GOT3 (cell line): ENCODE measurements around the gene CR1L.
"Not testable (repeated sequence)": the region's sequence is repeated elsewhere in the genome, so short reads cannot be mapped to it uniquely, and the experiment has no call there.

ENCODE experiments used
- DNase-seq: peaks from one replicate; lab custom pipeline; 2025; ENCODE audit warnings: mixed read lengths; lab: John Stamatoyannopoulos, UW

Gene CR1L

DNA sequence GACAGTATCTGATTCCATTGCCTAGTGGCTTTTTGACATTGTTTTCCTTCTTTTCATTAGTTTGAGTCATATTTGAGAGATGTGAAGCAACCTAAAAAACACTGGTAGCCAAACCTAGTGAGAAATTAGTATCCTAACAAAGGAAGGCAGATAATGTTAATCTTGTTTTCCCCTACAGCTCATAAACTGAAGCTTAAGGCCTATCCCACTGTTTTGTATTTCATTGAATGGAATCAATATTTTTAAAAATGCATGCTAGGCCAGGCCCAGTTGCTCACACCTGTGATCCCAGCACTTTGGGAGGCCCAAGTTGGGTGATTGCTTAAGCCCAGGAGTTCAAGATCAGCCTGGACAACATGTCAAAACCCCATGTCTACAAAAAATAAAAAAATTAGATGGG lies 1.2 kb downstream of the CR1L start:
- DNase-seq = no peak

DNA sequence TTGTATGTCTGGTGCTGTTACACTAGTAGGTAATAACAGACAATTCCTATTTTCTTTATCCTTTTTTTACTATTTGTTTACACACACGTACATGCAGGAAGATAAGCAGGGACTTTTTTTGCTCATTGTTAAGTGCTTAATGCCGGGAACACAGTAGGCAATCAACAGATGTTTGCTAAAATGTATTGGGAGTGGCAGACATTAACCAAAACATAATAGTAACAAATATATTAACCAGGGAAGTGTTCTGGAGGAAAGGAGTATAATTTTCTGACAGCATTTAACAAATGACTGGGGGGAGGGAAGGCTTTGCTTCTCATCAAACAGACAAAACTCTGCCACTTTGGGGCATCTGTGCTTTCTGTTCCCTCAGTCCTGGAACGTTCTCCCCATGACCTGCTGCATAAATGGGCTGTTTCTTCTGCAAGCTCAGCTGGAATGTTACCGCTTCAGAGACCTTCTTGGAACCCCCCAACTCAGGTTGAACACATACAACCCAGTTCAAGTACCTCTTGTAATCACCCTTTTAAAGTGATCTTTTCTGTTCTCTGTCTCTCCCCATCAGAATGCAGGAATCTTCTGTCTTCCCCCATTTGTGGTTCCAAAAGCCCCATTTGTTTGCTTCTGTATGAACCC lies 2.1 kb downstream of the CR1L start:
- DNase-seq = no peak

DNA sequence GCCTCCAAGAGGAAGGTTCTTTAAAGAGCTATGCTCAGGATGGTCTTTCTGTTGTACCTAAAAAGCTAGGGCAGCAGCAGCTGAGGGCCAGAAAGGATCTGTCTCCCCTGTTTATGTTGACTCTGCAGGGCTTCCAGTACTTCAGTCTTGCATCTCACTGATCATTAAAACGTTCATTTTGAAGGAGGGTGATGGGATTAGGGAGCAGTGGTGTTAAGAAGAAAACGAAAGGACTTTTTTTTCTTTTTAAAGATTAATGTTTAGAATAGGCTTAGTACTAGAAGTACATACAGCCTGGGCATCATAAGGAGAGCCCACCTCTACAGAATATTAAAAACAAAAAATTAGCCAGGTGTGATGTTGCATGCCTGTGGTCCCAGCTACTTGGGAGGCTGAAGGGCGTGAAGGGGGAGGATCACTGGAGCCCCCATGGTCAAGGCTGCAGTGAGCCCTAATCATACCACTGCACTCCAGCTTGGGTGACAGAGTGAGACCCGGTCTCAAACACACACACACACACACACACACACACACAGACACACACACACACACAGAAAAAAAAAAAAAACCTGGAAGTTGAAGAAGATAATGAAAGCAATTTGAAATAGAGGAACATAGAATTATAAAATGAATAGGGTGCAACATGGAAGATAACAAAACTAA lies 2.9 kb downstream of the CR1L start:
- no peak for DNase-seq

DNA sequence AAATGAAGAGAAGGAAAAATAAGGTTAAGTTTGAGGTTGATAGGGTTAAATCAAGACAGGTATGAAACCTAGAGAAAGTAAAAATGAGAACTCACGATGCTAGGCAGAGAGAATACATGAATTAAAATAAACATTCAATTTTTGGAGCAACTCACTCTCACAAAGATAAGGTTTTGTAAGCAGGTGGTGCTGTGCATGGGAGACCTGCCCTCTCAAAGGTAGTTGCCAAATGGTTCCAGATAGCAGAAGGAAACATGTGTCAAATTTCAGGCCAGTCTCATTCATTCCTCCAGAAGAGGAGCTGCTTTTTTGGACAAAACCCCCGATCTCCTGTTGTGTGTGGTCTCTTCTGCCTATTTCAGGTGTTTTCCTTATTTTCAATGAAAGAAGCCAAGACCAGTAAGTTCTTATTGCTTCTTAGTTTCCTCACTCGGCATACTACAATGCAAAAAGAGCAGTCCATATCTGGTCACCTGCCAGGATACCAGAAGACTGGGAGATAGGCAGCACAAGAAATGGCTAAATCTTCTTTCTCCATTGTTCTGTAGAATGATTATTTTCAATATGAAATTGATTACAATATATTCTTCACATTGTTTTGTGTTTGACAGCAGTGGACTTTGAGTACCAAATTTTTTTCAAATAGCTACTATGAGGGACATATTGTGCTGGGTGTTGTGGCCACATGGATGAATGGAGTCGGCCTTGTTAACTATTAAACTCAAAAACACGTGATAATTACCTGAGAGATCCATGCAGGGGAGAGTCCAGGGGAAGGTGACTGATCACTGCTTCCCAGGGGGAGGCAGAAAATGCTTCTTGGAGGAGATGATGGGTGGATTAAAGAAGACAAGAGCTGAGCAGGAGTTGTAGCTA lies 3.6 kb downstream of the CR1L start:
- no peak for DNase-seq

DNA sequence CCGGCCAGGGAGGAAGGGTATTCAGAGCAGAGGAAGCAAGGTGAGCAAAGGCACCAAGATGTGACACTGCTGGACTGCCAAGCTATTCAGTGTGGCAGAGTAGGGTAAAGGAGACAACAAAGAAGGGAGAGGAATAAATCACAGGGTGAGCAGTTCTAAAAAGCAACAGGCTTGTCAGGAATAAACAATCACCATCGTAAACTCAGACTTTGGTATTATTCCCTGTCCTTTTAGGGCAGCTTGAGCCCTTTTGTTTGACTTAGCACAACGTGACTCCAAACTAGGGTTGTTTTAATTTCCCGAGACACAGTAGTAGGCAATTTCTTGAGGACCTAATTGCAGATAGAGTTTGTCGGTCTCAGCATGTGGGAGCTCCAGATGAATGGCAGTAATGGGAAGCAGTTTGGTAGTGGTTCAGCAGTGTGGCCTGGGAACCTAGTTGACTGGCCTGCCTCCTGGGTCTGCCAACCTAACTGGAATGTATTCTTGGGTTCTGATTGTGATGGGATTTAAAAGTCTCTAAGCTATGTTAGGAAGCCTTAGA lies 4.3 kb downstream of the CR1L start:
- no peak for DNase-seq

DNA sequence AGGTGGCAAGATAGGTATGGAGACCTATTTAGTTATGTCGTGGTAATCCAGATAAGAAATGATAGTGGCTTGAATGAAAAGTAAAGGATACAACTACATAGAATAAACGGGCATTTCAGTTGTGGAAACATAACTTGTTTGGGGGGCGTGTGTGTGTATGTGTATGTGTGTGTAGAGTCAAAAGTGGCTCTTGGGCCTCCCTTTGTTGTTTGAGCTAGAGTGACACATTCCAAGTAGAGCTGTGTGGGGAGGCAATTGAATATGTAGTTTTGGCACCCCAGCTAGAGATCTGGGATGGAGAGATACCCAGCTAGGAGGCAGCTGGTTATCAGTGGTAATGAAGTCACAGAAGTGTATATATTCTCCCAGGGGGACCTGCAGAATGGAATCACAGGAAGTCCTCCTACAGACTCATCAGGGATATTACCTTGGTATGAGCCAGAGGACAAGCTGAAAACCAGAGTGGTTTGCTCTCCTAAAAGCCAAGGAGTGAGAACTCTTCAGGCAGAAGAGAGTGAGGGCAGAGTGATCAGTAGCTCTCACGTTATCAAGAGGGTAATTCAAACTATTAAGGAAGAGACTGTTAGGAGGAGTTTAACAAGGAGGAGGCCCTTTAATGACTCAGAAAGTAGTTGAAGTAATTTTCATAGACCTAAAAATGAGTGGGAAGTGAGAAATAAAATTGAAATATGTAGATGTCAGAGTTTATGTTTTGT lies 5.1 kb downstream of the CR1L start:
- DNase-seq = no peak

DNA sequence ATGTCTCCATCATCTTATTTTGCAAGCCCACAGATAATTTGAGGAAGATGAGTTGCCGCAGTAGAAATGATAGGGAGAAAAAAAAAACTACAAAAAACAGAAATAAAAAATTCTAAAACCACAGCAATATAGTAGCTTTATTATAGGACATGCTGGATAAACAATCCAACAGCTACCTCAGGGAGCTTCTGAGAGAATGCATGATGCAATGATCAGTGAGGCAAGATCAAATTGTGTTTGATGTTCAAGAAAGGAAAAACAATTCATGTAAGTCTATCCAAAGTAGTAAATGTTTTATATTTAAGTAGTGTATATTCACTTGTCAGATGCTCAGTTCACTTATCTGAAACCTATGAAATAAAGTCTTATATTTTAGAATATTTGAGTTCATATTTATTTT lies 6.7 kb downstream of the CR1L start:
- DNase-seq = no peak

DNA sequence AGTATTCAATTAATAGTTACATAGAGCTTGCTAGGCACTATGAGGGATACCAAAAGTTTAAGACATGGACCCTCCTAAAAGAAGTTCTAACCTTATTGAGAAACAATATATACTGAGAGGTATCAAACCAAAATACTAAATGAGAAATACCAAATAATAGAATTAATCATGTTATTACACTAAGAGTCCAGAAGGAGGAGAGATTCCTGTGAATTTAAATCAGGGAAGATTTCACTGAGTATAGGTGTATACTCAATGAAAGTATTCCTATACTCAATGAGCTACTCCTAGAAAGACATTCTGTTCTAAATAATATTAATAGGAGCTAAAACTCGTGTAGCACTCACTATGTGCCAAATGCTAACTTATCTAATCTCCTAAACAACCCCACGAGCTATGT lies 9.4 kb downstream of the CR1L start:
- DNase-seq = no peak

DNA sequence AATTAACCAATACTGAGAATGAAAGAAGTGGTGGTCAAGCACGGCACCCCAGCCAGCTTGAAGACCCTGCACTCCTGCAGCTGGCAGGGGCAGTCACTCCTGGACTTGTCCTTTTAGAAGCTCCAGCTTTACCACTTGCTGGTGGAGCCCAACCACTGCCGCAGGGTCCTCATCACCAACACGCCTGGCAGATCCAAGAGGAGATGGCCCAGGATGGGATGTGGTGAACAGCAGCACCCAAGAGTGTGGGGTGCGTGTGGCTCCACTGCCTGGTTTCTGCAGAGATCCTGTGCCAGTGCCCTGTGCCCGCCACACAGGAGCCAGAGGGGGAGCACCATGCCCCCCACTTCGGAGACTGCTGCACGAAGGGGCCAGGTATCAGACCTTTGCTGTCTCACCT lies 13.5 kb downstream of the CR1L start:
- DNase-seq = no peak

DNA sequence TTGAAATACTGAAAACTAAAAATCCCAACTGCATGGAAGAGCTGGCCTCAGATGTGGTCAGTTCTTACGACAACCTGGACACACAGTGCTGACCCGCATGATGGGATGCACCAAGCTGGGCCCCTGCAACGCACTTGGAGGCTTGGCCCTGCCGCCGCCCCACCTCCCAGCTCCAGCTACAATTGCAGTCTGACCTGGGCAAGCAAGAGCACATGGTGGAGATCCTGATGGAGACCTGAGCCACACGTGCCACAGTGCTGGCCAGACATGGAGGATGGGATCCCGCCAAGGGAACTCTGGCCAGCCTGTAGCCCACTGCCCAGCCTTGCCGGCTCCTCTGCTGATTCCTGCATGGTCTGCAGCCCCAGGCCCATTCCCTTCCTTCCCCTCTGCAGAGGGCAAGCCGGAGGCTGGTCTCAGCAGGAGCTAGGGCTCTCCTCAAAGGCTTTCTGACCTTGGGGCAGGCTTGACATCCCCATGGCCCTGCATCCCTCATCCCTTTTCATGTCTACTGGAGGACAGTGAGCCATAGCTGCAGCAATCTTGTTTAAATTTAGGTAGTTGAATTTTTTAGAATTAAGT lies 14.1 kb downstream of the CR1L start:
- DNase-seq = no peak

DNA sequence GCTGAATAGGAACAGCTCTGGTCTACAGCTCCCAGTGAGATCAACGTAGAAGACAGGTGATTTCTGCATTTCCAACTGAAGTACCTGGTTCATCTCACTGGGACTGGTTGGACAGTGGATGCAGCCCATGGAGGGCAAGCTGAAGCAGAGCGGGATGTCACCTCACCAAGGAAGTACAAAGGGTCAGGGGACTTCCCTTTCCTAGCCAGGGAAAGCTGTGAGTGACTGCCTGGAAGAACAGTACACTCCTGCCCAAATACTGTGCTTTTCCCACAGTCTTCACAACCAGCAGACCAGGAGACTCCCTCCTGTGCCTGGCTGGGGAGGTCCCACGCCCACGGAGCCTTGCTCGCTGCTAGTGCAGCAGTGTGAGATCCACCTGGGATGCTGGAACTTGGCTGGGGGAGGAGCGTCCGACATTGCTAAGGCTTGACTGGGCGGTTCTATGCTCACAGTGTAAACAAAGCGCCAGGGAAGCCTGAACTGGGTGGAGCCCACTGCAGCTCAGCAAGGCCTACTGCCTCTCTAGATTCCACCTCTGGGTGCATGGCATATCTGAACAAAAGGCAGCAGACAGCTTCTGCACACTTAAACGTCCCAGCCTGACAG lies 14.7 kb downstream of the CR1L start:
- no peak for DNase-seq

DNA sequence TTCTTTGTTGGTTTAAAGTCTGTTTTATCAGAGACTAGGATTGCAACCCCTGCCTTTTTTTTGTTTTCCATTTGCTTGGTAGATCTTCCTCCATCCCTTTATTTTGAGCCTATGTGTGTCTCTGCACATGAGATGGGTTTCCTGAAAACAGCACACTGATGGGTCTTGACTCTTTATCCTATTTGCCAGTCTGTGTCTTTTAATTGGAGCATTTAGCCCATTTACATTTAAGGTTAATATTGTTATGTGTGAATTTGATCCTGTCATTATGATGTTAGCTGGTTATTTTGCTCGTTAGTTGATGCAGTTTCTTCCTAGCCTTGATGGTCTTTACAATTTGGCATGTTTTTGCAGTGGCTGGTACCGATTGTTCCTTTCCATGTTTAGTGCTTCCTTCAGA lies 16.5 kb downstream of the CR1L start:
- not testable (repeated sequence) for DNase-seq

DNA sequence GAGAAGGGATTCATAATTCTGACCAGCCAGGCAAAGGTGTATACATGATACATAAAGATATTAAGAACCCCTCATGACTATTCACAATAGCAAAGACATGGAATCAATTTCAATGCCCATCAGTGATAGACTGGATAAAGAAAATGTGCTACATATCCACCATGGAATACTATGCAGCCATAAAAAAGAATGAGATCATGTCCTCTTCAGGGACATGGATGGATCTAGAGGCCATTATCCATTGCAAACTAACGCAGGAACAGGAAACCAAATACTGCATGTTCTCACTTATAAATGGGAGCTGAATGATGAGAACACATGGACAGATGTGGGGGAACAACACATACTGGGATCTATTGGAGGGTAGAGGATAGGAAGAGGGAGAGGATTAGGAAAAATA lies 21.4 kb downstream of the CR1L start:
- no peak for DNase-seq

DNA sequence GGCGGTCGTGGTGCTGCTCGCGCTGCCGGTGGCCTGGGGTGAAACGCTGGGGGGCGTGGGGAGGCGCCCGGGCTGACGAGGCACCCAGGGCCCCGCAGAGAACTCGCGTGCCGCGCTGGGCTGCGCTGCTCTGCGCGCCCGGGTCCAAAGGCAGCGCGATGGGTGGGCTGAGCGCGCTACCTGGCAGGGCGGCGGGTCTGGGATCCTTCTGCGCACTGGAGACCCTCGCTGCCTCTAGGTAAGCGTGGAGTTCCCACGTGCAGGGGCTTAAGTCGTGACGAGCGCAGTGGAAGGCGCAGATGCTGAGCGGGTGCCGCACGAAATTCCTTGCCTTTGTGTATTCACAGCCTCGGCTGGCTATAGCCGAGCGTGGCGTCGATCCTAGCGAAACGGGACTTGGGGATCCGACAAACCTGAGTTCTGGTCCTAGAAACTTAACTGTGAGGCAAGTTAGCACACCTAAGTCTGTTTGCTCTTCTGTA lies 24.6 kb downstream of the CR1L start:
- DNase-seq = no peak

DNA sequence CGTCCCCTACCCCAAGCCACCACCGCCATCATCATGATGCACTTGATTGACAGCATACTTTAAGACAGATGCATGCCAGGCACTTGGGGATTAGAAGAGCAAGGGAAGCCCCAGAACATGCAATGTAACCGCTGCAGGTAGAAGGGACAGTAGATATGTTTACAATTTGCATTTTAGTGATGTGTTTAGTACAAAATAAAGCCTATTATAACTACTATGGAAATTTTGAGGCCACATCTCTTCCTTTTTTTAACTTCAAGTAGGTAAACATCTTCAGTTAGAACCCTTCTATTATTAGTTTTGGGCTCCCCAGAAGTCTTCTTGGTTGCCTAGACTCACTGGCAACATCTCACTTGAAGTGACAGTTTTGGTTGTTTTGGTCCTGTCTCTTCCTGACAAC lies 25.3 kb downstream of the CR1L start:
- DNase-seq = no peak

DNA sequence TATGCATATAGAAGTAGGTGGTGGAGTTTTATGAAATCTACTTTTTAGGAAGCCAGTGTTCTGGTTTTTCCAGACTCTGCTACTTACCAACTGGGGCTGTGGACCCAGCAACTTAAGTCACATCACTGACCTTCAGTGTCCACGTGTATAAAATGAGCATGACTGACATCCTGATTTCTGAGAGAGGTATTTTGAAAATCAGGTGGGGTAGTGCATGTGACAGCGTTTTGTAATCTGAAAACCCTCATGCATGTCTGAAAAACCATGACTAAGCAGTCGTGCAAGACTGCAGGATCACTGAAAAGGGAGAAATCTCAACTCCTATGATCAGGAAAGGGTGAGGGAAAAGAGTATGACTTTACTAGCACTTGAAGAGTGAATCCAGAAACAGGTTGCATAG lies 26.1 kb downstream of the CR1L start:
- DNase-seq = no peak

DNA sequence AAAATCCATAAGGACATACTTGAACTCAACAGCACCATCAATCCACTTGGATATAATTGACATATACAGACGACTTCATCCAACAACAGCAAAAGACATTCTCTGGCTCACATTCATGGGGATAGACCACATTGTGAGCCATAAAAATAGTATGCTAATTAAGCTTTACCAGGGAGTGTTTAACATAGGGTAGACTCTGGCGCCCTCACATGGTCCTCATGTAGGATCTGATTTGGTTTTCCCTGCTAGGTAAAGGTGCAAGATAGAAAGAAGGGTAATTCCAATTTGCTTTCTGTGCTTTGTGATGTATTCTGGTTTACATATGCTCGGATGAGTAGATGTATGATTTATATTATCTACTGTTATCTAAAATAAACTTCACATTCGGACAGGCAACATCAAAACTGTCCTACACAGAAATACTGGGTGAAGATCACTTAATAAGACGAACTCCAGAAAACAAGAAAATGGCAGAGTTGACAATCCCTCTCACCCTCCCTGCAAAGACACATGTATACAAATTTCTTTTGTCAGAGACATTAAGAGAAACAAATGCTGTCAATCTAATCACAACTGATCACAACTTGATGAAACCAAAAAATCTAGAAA lies 27.7 kb downstream of the CR1L start:
- no peak for DNase-seq

DNA sequence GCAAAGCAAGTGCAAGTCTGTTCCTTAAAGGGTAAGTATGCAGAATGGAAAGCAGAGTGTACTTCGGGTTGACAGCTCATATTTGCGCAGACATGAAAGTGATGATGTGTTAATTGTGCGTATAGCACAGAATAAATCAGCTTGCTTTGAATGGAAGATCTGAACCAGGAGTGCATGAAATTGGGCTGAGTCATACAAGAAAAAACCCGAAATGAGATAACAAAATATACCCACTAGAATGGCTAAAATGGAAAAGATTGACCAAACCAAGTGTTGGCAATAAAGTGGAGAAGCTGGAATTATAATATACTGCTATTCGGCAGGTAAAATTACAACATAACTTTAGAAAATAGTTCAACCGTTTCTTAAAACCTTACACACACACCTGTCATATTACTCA lies 28.5 kb downstream of the CR1L start:
- DNase-seq = no peak

DNA sequence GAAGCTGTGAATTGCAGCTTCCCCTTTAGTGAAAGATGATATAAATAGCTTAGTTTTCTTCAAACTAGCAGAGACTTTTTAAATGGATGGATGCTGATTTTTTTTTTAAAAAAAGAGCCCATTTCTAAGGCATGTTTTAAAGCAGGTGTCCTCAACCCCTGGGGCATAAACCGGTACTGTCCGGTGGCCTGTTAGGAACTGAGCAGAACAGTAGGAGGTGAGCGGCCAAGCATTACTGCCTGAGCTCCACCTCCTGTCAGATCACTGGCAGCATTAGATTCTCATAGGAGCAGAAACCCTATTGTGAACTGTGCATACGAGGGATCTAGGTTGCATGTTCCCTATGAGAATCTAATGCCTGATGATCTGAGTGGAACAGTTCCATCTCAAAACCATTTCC lies 31.2 kb downstream of the CR1L start:
- no peak for DNase-seq

DNA sequence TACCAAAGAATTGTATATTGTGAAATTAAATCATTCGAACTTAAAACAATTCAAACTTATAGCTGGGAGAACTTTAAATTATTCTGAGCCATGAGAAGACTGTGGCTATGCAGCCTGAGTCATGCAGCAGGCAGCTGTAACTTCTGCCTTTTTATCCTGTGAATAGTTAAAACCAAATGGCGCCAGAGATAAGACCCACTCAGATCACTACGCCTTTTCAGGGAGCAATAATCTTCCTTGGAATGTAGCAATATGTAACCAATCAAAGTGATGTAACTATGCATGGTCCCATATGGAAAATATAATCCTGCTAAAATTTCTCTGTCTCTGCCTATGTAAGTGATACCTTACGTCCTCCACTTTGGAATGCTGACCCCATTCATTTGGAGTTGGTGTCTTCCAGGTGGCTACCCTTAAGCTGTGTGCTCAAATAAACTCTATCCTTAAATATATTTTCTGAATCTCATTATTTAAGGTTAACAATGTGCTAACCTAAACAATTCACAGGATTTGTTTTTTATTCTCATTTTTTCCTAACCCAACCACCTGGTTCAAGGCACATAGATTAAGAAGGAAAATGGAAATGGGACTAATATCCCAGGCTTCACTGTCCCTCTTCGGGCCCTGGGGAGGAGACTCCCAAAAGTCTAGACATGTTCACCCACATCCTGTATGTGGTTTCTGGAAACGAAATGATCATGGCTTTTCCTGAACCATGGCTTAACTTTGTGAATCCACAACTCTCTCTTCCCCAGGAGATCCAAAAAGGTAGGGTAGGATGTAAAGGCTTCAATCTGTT lies 35.9 kb downstream of the CR1L start:
- DNase-seq = not testable (repeated sequence)
